ENCODE results near the gene PITPNB. TPM values are rescaled to one million over a fixed set of nuclear protein-coding genes. Genes with fewer than 3 reads are reported as not detected.
A peak's percentile ranks its signal among the peaks of the same experiment; 100 is the strongest.

Gene PITPNB
- total RNA-seq, 1 experiment from 2014 or later, result 82.6 TPM

- H3K36me3 ChIP-seq (ENCODE audit: control insufficient read depth in 1 of 2, insufficient read depth in 2 of 2, low read length in 2 of 2), result no peaks in the 10 kb centered on the region
- no peaks in the 10 kb centered on the region for H3K9me3 ChIP-seq (ENCODE audit: control insufficient read depth in 1 of 2, insufficient read depth in 1 of 2, low read depth in 1 of 2, low read length in 2 of 2)
- H3K9me2 ChIP-seq (ENCODE audit: insufficient read depth), result no peaks in the 10 kb centered on the region
- peak; percentile 1; the same call in 1 of the 2 replicates for ATAC-seq
- ChIA-PET CTCF (interaction anchor here (1.1 kb wide), 1 partner anchor 79 kb away, joined by 5 read pairs; no protein-coding TSS in a partner anchor), RAD21 (ENCODE audit: low non-redundant PET in 1 of 2, low total read pairs in 2 of 2, uncharacterized antibody in 2 of 2, unreplicated experiment in 2 of 2) (no interaction called here), POLR2A (no interaction called here)
- H4K20me1 ChIP-seq (ENCODE audit: insufficient read depth), result no peaks in the 10 kb centered on the region
- H3K4me1 ChIP-seq (ENCODE audit: control insufficient read depth in 1 of 2, insufficient read depth in 2 of 2, low read length in 2 of 2), result peaks cover 6 to 19% of the 10 kb centered on the region in 2 experiments; a peak in 2 of 4 replicates
- DNase-seq (ENCODE audit: low read depth, low spot score), result no peak
- peak overlapping the region; percentile 60 to 66 for H3K4me3 ChIP-seq (replicated peaks in 1 of 2; ENCODE audit: low read depth in 1 of 2, low read length in 2 of 2)
- TF ChIP-seq ZFX (IDR thresholded peaks at IDR 0.05), result no peak
- no peak for TF ChIP-seq ELF1 (IDR thresholded peaks at IDR 0.05; ENCODE audit: borderline replicate concordance, low read depth)
- no peak for TF ChIP-seq ZNF274 (IDR thresholded peaks at IDR 0.05; ENCODE audit: low read depth, low read length)
- TF ChIP-seq, protein P1, sequence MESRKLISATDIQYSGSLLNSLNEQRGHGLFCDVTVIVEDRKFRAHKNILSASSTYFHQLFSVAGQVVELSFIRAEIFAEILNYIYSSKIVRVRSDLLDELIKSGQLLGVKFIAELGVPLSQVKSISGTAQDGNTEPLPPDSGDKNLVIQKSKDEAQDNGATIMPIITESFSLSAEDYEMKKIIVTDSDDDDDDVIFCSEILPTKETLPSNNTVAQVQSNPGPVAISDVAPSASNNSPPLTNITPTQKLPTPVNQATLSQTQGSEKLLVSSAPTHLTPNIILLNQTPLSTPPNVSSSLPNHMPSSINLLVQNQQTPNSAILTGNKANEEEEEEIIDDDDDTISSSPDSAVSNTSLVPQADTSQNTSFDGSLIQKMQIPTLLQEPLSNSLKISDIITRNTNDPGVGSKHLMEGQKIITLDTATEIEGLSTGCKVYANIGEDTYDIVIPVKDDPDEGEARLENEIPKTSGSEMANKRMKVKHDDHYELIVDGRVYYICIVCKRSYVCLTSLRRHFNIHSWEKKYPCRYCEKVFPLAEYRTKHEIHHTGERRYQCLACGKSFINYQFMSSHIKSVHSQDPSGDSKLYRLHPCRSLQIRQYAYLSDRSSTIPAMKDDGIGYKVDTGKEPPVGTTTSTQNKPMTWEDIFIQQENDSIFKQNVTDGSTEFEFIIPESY (IDR thresholded peaks at IDR 0.05; ENCODE audit: extremely low read depth, insufficient replicate concordance, low read length), result no peak
- TF ChIP-seq CBX3 (IDR thresholded peaks at IDR 0.05; ENCODE audit: low read depth), result no peak
- no peak for TF ChIP-seq SRF (IDR thresholded peaks at IDR 0.05; ENCODE audit: low read depth)
- TF ChIP-seq ATF3 (IDR thresholded peaks at IDR 0.05), result no peak
- TF ChIP-seq POLR2AphosphoS5 (IDR thresholded peaks at IDR 0.05; ENCODE audit: low read depth, low read length), result no peak
- TF ChIP-seq, protein P2, sequence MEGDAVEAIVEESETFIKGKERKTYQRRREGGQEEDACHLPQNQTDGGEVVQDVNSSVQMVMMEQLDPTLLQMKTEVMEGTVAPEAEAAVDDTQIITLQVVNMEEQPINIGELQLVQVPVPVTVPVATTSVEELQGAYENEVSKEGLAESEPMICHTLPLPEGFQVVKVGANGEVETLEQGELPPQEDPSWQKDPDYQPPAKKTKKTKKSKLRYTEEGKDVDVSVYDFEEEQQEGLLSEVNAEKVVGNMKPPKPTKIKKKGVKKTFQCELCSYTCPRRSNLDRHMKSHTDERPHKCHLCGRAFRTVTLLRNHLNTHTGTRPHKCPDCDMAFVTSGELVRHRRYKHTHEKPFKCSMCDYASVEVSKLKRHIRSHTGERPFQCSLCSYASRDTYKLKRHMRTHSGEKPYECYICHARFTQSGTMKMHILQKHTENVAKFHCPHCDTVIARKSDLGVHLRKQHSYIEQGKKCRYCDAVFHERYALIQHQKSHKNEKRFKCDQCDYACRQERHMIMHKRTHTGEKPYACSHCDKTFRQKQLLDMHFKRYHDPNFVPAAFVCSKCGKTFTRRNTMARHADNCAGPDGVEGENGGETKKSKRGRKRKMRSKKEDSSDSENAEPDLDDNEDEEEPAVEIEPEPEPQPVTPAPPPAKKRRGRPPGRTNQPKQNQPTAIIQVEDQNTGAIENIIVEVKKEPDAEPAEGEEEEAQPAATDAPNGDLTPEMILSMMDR (IDR thresholded peaks at IDR 0.05 in 2 of 3, conservative IDR thresholded peaks at IDR 0.05 in 1 of 3; ENCODE audit: borderline replicate concordance in 1 of 3, insufficient read depth in 1 of 3, low read depth in 2 of 3, low read length in 2 of 3), result no peak
- TF ChIP-seq SIN3A (IDR thresholded peaks at IDR 0.05; ENCODE audit: low read depth), result no peak
- TF ChIP-seq RAD21 (IDR thresholded peaks at IDR 0.05; ENCODE audit: low read depth), result no peak
- TF ChIP-seq CEBPB (IDR thresholded peaks at IDR 0.05; ENCODE audit: low read depth), result no peak
- TF ChIP-seq YY1 (IDR thresholded peaks at IDR 0.05; ENCODE audit: extremely low read depth, insufficient replicate concordance, low read depth, low read length), result no peak
- no peak for TF ChIP-seq EGR1 (IDR thresholded peaks at IDR 0.05; ENCODE audit: low read depth)
- no peak for TF ChIP-seq SP1 (IDR thresholded peaks at IDR 0.05; ENCODE audit: low read depth)
- no peak for TF ChIP-seq MAX (IDR thresholded peaks at IDR 0.05)
- H3K9ac ChIP-seq (ENCODE audit: low read length), result peak overlapping the region; percentile 54
- BruUV-seq (replicated peaks), result no TSS peak
- H3K79me2 ChIP-seq (ENCODE audit: insufficient read depth, low read length), result no peaks in the 10 kb centered on the region
- 0 out of 2 replicates have a peak overlapping the region, but pooled peaks have one; percentile 35 for H3K27ac ChIP-seq (ENCODE audit: low read depth, low read length)
- peak overlapping the region; percentile 91 for H3K4me2 ChIP-seq (ENCODE audit: low read length)
- peak overlapping the region; percentile 76 for H2AFZ ChIP-seq (ENCODE audit: low read depth, low read length, poor library complexity, severe bottlenecking)
- intact Hi-C loops (cut with micrococcal nuclease), result loop anchor here (5.0 kb wide), 1 partner anchor 1045 kb away; no protein-coding TSS in a partner anchor
- H3K27me3 ChIP-seq (ENCODE audit: insufficient read depth, low read length), result no peaks in the 10 kb centered on the region
Measured at GRCh38 chr22:27802346-27803073, 116.5 kb downstream of the PITPNB start.

Measured in HCT116 (cell line).